Peyer's patch (tissue), 4 donors: ENCODE results near the gene MVK.

Source experiments
- POLR2A ChIP-seq, 2 donors: fragments of 450-650 bp; IDR thresholded peaks; one replicate each; pipeline ENCODE4 v1.5.1; 2017; ENCODE audit warnings: antibody characterized with exemption in 2 of 2, mild to moderate bottlenecking in 2 of 2, moderate library complexity in 2 of 2
- TF ChIP-seq, protein P1 (sequence below), 6 experiments: fragments of 450-650 bp in 4 of 6; fragments of 200-600 bp in 2 of 6; sonication (generic) in 1 of 6; IDR thresholded peaks; one replicate each; pipeline ENCODE4 v1.5.1; 2017 to 2019; ENCODE audit warnings: antibody characterized with exemption in 6 of 6, mild to moderate bottlenecking in 3 of 6, moderate library complexity in 1 of 6

DNA sequence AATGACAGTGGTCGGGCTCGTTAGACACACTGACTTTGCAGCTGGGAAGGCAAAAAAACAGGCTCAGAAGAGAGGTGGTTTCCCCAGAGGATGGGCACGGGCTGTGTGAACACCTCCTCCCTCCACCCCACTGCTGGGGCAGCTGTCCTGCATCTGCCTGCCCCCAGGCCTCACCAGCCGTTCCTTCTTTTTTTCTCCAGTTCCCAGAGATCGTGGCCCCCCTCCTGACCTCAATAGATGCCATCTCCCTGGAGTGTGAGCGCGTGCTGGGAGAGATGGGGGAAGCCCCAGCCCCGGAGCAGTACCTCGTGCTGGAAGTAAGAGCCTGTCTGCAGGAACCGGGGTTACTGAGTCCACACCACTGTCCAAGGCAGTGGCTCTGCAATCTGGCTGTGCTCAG, 17.4 kb downstream of the MVK start:
- TF ChIP-seq, protein P1, sequence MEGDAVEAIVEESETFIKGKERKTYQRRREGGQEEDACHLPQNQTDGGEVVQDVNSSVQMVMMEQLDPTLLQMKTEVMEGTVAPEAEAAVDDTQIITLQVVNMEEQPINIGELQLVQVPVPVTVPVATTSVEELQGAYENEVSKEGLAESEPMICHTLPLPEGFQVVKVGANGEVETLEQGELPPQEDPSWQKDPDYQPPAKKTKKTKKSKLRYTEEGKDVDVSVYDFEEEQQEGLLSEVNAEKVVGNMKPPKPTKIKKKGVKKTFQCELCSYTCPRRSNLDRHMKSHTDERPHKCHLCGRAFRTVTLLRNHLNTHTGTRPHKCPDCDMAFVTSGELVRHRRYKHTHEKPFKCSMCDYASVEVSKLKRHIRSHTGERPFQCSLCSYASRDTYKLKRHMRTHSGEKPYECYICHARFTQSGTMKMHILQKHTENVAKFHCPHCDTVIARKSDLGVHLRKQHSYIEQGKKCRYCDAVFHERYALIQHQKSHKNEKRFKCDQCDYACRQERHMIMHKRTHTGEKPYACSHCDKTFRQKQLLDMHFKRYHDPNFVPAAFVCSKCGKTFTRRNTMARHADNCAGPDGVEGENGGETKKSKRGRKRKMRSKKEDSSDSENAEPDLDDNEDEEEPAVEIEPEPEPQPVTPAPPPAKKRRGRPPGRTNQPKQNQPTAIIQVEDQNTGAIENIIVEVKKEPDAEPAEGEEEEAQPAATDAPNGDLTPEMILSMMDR (IDR thresholded peaks at IDR 0.05), result no peak
- TF ChIP-seq POLR2A (IDR thresholded peaks at IDR 0.05), result no peak
